NCI-H1417 treated with DMSO at 0.1 percent for 48 hours (cell line): ENCODE data around the gene ARL4A.

ENCODE experiments used
- DNase-seq: peaks from one replicate; lab custom pipeline; 2025; lab: John Stamatoyannopoulos, UW

The ARL4A gene

GRCh38 chr7:12726908-12727307 lies 39.5 kb downstream of the ARL4A start:
- DNase-seq = no peak

GRCh38 chr7:12727455-12728191 lies 40.2 kb downstream of the ARL4A start:
- no peak for DNase-seq

GRCh38 chr7:12728192-12728538 lies 40.7 kb downstream of the ARL4A start:
- DNase-seq = no peak

DNA sequence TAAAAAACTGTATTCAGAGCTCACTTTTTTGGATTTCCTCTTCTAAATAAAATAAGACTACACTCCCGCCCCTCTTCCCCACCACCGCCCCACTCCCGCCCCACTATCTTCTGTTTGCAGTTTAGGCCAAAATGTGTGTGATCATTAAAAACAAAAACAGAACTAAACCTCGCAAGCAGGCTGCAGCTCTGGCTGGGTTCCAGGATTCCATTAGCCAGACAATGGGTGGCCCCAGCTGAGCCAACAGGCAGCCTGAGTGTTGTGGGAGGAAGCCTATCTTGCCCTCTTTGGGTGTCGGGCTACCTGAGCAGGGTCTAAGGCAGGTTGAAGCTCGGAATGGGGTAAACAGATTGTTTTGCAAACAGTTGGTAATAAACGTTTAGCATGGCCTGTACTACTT lies 41.7 kb downstream of the ARL4A start:
- peak; percentile 64 for DNase-seq

DNA sequence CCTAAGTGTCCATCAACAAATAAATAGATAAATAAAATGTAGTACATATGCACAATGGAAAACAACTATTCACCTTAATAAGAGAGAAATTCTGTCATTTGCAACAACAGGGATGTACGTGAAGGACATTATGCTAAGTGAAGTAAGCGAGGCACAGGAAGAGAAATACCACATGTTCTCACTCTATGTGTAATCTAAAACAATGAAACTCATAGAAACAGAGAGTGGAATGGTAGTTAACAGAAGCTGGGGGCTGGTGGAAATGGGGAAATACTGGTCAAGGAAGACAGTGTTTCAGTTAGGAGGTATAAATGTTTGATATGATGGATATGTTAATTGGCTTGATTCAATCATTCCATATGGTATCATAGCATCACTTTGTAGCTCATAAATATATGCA lies 43.1 kb downstream of the ARL4A start:
- no peak for DNase-seq

- no peak for DNase-seq
Measured at GRCh38 chr7:12731214-12731656, 43.8 kb downstream of the ARL4A start.

DNA sequence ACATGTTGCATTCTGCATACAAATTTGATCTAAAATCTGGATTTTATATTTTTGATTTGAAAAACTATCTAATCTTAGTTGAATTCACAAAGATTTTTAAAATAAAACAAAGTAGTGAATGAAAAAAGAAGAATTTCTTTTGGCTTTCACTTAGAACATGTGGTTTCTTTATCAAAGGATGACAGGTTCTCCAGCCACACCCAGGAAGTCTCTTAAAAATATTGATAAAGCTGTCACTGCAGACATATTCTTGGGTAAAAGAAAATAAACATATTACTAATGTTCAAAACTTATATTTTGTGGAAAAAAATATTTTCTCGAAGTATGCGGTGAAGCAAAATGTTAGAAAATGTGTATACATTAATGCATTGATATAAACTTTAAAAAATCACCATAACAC lies 44.3 kb downstream of the ARL4A start:
- DNase-seq = no peak

DNA sequence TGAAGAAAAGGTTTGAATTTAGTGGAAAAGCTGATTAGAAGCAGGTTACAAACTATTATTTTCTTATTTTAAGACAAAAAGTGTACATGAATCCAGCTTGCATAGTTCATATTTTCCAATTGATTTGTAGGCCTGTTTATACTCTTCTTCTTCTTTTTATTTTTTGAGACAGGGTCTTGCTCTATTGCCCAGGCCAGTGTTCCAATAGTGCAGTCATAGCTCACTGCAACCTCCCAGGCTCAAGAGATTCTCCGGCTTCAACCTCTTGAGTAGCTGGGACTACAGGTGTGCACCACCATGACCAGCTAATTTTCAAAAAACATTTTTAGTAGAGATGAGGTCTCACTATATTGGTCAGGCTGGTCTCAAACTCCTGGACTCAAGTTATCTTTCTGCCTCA lies 45.0 kb downstream of the ARL4A start:
- DNase-seq = no peak

GRCh38 chr7:12735923-12736322 lies 48.5 kb downstream of the ARL4A start:
- DNase-seq = no peak

DNA sequence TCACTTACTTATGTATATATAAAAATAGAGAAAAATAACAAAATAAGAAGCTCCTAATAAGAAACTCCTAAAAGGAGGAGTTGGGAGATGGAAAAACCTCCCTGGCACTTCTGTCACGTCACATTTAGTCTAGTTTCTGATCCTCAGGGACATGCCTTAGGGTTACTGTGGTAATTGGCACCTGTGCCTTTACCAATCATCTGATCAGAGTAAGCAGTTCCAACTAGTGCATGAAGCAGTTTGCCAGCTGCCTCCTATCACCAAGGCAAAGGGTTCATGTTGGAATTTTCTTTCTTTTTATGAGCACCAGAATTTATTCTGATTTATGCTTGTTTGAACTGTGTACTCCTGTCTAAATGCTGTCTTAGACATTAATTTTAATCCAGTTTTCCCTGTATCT lies 49.9 kb downstream of the ARL4A start:
- DNase-seq = no peak

DNA sequence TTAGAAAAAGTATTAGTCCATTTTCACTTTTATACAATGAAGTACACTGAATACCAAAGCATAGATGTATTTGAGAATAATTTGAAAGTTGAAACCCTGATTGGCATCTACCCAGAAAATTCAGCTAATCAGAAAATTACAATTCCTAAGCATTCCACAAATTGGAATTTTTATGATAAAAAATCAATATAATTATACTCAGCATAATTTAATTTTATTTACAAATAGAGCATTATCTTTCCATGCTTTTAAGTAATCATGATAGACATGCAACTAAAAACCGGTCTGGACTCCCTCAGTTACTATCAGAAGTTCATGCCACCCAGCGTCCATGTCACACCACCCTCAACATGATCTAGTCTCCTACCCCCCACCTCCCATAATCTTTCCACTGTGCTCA lies 50.4 kb downstream of the ARL4A start:
- no peak for DNase-seq

- no peak for DNase-seq
Measured at GRCh38 chr7:12738665-12739064, 51.2 kb downstream of the ARL4A start.
